Upper lobe of left lung (tissue), 4 donors: ENCODE measurements around the gene FER.

Source experiments
- CTCF ChIP-seq, 6 experiments: fragments of 450-650 bp in 4 of 6; fragments of 200-600 bp in 2 of 6; sonication (generic) in 2 of 6; IDR thresholded peaks; one replicate each; pipeline ENCODE4 v1.5.1; 2016 to 2019; ENCODE audit warnings: antibody characterized with exemption in 6 of 6
- EP300 ChIP-seq, 4 donors: sonication (generic); formaldehyde crosslinking; IDR thresholded peaks; one replicate each; pipeline ENCODE4 v1.5.1; 2017; ENCODE audit warnings: antibody characterized with exemption in 4 of 4, control low read depth in 2 of 4
- POLR2A ChIP-seq, 4 donors: fragments of 450-650 bp; IDR thresholded peaks; one replicate each; pipeline ENCODE4 v1.5.1; 2016 to 2017; ENCODE audit warnings: antibody characterized with exemption in 4 of 4, mild to moderate bottlenecking in 2 of 4
- POLR2AphosphoS5 ChIP-seq, 2 donors: sonication (generic); formaldehyde crosslinking; IDR thresholded peaks; one replicate each; pipeline ENCODE4 v1.5.1; 2017; ENCODE audit warnings: antibody characterized with exemption in 2 of 2

DNA sequence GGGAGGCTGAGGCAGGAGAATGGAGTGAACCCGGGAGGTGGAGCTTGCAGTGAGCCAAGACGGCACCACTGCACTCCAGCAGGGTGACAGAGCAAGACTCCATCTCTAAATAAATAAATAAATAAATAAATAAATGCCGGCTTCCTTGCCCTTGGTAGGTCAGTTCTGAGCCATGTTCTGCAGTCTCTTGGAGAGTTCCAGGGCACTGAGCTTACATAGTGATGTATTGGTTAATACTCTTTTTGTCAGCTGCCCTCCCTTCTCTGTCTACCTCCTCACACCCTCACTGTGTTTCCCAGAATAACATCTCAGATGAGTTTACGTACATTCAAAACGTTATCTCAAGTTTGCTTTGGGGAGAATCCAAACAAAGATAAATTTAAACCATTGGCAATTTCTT lies 45.2 kb upstream of the FER start:
- TF ChIP-seq CTCF (IDR thresholded peaks at IDR 0.05) (no peak), POLR2AphosphoS5 (IDR thresholded peaks at IDR 0.05) (no peak), POLR2A (IDR thresholded peaks at IDR 0.05) (no peak), EP300 (IDR thresholded peaks at IDR 0.05) (no peak)
